Measurements from ENCODE around the gene CXCL14. TPM values are rescaled to one million over a fixed set of nuclear protein-coding genes. Genes with fewer than 3 reads are reported as not detected.

CXCL14 gene
- total and polyA plus RNA-seq, 2 experiments from 2014 or later = 1.7 TPM; not detected in 1

- TF ChIP-seq ZNF462 (CRISPR knock-in tag; IDR thresholded peaks at IDR 0.05) = no peak
- no peak for TF ChIP-seq ZNF114 (CRISPR knock-in tag; IDR thresholded peaks at IDR 0.05)
These were observed 10.4 kb upstream of the CXCL14 start (continued) for GRCh38 chr5:135589152-135589551.

GRCh38 chr5:135587721-135588663 is 9.2 kb upstream of the CXCL14 start:
- H3F3A ChIP-seq (replicated peaks; ENCODE audit: low read depth) = no peaks in the 10 kb centered on the region
- DNase-seq (ENCODE audit: low spot score) (no peak), ATAC-seq (no peak; the same call in 2 of the 3 replicates)
- H3K4me2 ChIP-seq = no peak overlapping the region
- no peak overlapping the region for H2AFZ ChIP-seq
- no peaks in the 10 kb centered on the region for H3K4me1 ChIP-seq (ENCODE audit: insufficient read depth)
- Mint-ChIP-seq H3K4me3 (no peak overlapping the region), H3K4me1 (peaks cover 3% of the 10 kb centered on the region; the same call in 2 of the 3 replicates), H3K27ac (no peak overlapping the region), H3K27me3 (ENCODE audit: insufficient read depth, low read depth, poor library complexity) (peaks cover 3% of the 10 kb centered on the region), H3K36me3 (ENCODE audit: low read depth) (no peaks in the 10 kb centered on the region), H3K9me3 (no peaks in the 10 kb centered on the region)
- H3K9me2 ChIP-seq (ENCODE audit: insufficient read depth) = no peaks in the 10 kb centered on the region
- H3K27me3 ChIP-seq (ENCODE audit: insufficient read depth) = no peaks in the 10 kb centered on the region
- no peaks in the 10 kb centered on the region for H3K36me3 ChIP-seq (ENCODE audit: insufficient read depth)
- no peak overlapping the region for H3K27ac ChIP-seq (ENCODE audit: low read depth)
- no peaks in the 10 kb centered on the region for H3K79me2 ChIP-seq (replicated peaks; ENCODE audit: insufficient read depth)
- no peaks in the 10 kb centered on the region for H4K20me1 ChIP-seq (replicated peaks; ENCODE audit: insufficient read depth)
- no peak overlapping the region for H3K4me3 ChIP-seq
- TF ChIP-seq ZNF114 (CRISPR knock-in tag; IDR thresholded peaks at IDR 0.05) (no peak), EZH2 (IDR thresholded peaks at IDR 0.05; ENCODE audit: low read depth, unreplicated experiment) (no peak), NANOG (IDR thresholded peaks at IDR 0.05; ENCODE audit: borderline replicate concordance) (no peak), REST (IDR thresholded peaks at IDR 0.05; ENCODE audit: unreplicated experiment) (no peak), EZH2phosphoT487 (IDR thresholded peaks at IDR 0.05; ENCODE audit: unreplicated experiment) (no peak), ZNF331 (CRISPR knock-in tag; IDR thresholded peaks at IDR 0.05; ENCODE audit: low read depth) (no peak), CTCF (conservative IDR thresholded peaks at IDR 0.05; ENCODE audit: low read depth in 2 of 2) (no peak), STAT1 (IDR thresholded peaks at IDR 0.05; ENCODE audit: unreplicated experiment) (no peak), CREB1 (CRISPR knock-in tag; IDR thresholded peaks at IDR 0.05; ENCODE audit: low read depth) (no peak), POLR2AphosphoS5 (IDR thresholded peaks at IDR 0.05; ENCODE audit: low read depth) (no peak)
